HepG2 (cell line): Measurements from ENCODE around the gene ANKS1B. TPM values are rescaled to one million over a fixed set of nuclear protein-coding genes. Genes with fewer than 3 reads are reported as not detected.

Experiments used
- ATAC-seq: fragments of 200-7000 bp; cut with Tn5 transposase; 3 replicates; pipeline ENCODE4 v1.9.1; 2020; ENCODE audit warnings: mild to moderate bottlenecking, moderate library complexity
- BruUV-seq: library from RNA; stranded (reverse); fragments of 400-500 nt; replicated peaks from 2 replicates; lab custom pipeline; 2021; lab: Mats Ljungman, UMichigan
- CTCF ChIA-PET: fragments of 300-600 bp; formaldehyde crosslinking; extraction: SDS; loops from one replicate; lab custom pipeline; 2021; ENCODE audit warnings: low total read pairs, inconsistent platforms, low intra/inter-chr PET ratio; lab: Yijun Ruan, JAX
- POLR2A ChIA-PET: fragments of 350-600 bp; sonication (Branson Sonifier 250); formaldehyde crosslinking; loops from one replicate; lab custom pipeline; 2020; ENCODE audit warnings: antibody characterized with exemption, inconsistent platforms; lab: Yijun Ruan, JAX
- DNase-seq: peaks from one replicate; pipeline ENCODE4 v3.0.0-alpha.2; 2015; ENCODE audit warnings: low spot score
- FAIRE-seq: peaks from 3 replicates; lab custom pipeline; 2011; peaks lifted over from hg19 to GRCh38; lab: Jason Lieb, UNC
- H2AFZ ChIP-seq: one replicate; pipeline ENCODE4 v1.6.1; 2011; ENCODE audit warnings: low read length, inconsistent platforms
- H3K27ac ChIP-seq: fragments of 300-600 bp; 3 replicates; pipeline ENCODE4 v1.8.0; 2011; ENCODE audit warnings: mixed run types, mild to moderate bottlenecking, mixed read lengths, low read length, inconsistent platforms; ENCODE audit not compliant: insufficient read depth; ENCODE audit errors: extremely low read length
- H3K27me3 ChIP-seq, 2 experiments: fragments of 200-600 bp in 1 of 2; 2 replicates in 1 of 2; 3 replicates in 1 of 2; pipeline versions ENCODE4 v1.6.0 to v1.8.0; 2011; ENCODE audit warnings: low read length in 2 of 2, mild to moderate bottlenecking in 2 of 2, moderate library complexity in 2 of 2, inconsistent platforms in 1 of 2; ENCODE audit not compliant: insufficient read depth in 2 of 2, control insufficient read depth in 1 of 2
- H3K36me3 ChIP-seq, 2 experiments: fragments of 200-600 bp in 1 of 2; replicated peaks in 1 of 2; 2 replicates in 1 of 2; 3 replicates in 1 of 2; pipeline versions ENCODE4 v1.5.1 to v1.8.0; 2011; ENCODE audit warnings: low read length in 2 of 2, inconsistent platforms in 1 of 2; ENCODE audit not compliant: insufficient read depth in 2 of 2, control insufficient read depth in 1 of 2
- H3K4me1 ChIP-seq: 2 replicates; pipeline ENCODE4 v1.5.1; 2012; ENCODE audit warnings: low read length, inconsistent platforms; ENCODE audit not compliant: insufficient read depth
- H3K4me2 ChIP-seq: 2 replicates; pipeline ENCODE4 v1.6.0; 2011; ENCODE audit warnings: low read depth, low read length, inconsistent platforms
- H3K4me3 ChIP-seq, 3 experiments: fragments of 200-600 bp in 1 of 3; sonication (generic), shearing (Covaris generic) in 1 of 3; replicated peaks in 1 of 3; 2 replicates each; pipeline ENCODE4 v1.5.1; 2011 to 2016; ENCODE audit warnings: low read length in 3 of 3, inconsistent platforms in 2 of 3, low read depth in 2 of 3, mild to moderate bottlenecking in 2 of 3, control low read depth in 1 of 3, mixed read lengths in 1 of 3; ENCODE audit not compliant: insufficient read depth in 1 of 3
- H3K79me2 ChIP-seq: one replicate; pipeline ENCODE4 v1.6.1; 2011; ENCODE audit warnings: low read length, inconsistent platforms; ENCODE audit not compliant: insufficient read depth
- H3K9ac ChIP-seq: 2 replicates; pipeline ENCODE4 v1.6.0; 2011; ENCODE audit warnings: mild to moderate bottlenecking, low read depth, low read length, inconsistent platforms; ENCODE audit not compliant: insufficient read depth
- H3K9me3 ChIP-seq: 2 replicates; pipeline ENCODE4 v1.5.1; 2012; ENCODE audit warnings: mild to moderate bottlenecking, low read length
- H4K20me1 ChIP-seq: 2 replicates; pipeline ENCODE4 v1.6.0; 2011; ENCODE audit warnings: inconsistent platforms, mild to moderate bottlenecking, low read length, moderate library complexity; ENCODE audit not compliant: insufficient read depth
- KLF12 ChIP-seq: sonication (generic); formaldehyde crosslinking; IDR thresholded peaks from 2 replicates; pipeline ENCODE4 v1.4.0; 2020; ENCODE audit warnings: missing genetic modification reagents, borderline replicate concordance
- PHF20 ChIP-seq: sonication (generic); formaldehyde crosslinking; IDR thresholded peaks from 2 replicates; pipeline ENCODE4 v1.5.0; 2020; ENCODE audit warnings: mild to moderate bottlenecking, missing genetic modification reagents
- REXO4 ChIP-seq: sonication (generic); formaldehyde crosslinking; IDR thresholded peaks from 2 replicates; pipeline ENCODE4 v1.8.0; 2022; ENCODE audit warnings: missing genetic modification reagents, mild to moderate bottlenecking, borderline replicate concordance
- SMARCC2 ChIP-seq: fragments of 450-650 bp; IDR thresholded peaks from 2 replicates; pipeline ENCODE4 v1.6.1; 2017; ENCODE audit warnings: antibody characterized with exemption, mild to moderate bottlenecking
- SNAPC4 ChIP-seq: sonication (generic); formaldehyde crosslinking; IDR thresholded peaks from 2 replicates; pipeline ENCODE4 v1.4.0; 2020; ENCODE audit warnings: mild to moderate bottlenecking, missing genetic modification reagents
- TP53 ChIP-seq: sonication (generic); formaldehyde crosslinking; conservative IDR thresholded peaks from 2 replicates; pipeline ENCODE4 v1.4.0; 2020; ENCODE audit warnings: missing genetic modification reagents
- TRIM24 ChIP-seq: sonication (generic); formaldehyde crosslinking; IDR thresholded peaks from 2 replicates; pipeline ENCODE4 v1.8.0; 2022; ENCODE audit warnings: mild to moderate bottlenecking, missing genetic modification reagents
- ZNF598 ChIP-seq: sonication (generic); formaldehyde crosslinking; IDR thresholded peaks from 2 replicates; pipeline ENCODE4 v1.5.1; 2020; ENCODE audit warnings: mild to moderate bottlenecking, missing genetic modification reagents, borderline replicate concordance
- ZNF670 ChIP-seq: sonication (generic); formaldehyde crosslinking; IDR thresholded peaks from 2 replicates; pipeline ENCODE4 v1.8.0; 2022; ENCODE audit warnings: mild to moderate bottlenecking, missing genetic modification reagents, borderline replicate concordance
- ZNF746 ChIP-seq: sonication (generic); formaldehyde crosslinking; IDR thresholded peaks from 2 replicates; pipeline ENCODE4 v1.8.0; 2022; ENCODE audit warnings: mild to moderate bottlenecking, missing genetic modification reagents
- WGBS: methylation state at CpG from one replicate; pipeline ENCODE4 v1.1.6; 2017; ENCODE audit warnings: low lambda C conversion rate; 5-methylcytosine and 5-hydroxymethylcytosine counted together
- in situ Hi-C: cut with HindIII; loops from 2 replicates; pipeline ENCODE4 v1.10.0; 2017; ENCODE audit warnings: low pct_unique_long_range_greater_than_20kb; ENCODE audit not compliant: extremely low pct_ligation_motif_present
- intact Hi-C: fragments of 100-400 bp; cut with micrococcal nuclease; formaldehyde crosslinking; loops from one replicate; pipeline ENCODE4 v1.10.0; 2022; ENCODE audit not compliant: unreplicated experiment
- polyA plus RNA-seq, 8 experiments: library from polyadenylated mRNA; depleted of rRNA in 3 of 8; stranded (reverse) in 7 of 8; unstranded in 1 of 8; fragments of >200 nt; fragmentation: Illumina TruSeq in 4 of 8; extraction: Trizol in 4 of 8; gene quantifications; 2 replicates each; pipeline versions ENCODE4 v1.2.1 to v1.2.3, GENCODE V29; 2011 to 2016; ENCODE audit warnings: low read depth in 4 of 8, missing spikeins in 1 of 8, mixed read lengths in 1 of 8; ENCODE audit not compliant: insufficient read depth in 1 of 8
- total RNA-seq, 5 experiments: library from RNA; depleted of rRNA; stranded (reverse); fragments of >200 nt; fragmentation: Illumina TruSeq; extraction: Trizol; gene quantifications; 2 replicates each; pipeline ENCODE4 v1.2.3, GENCODE V29; 2016; ENCODE audit warnings: low read depth in 1 of 5
- TF ChIP-seq, protein P1 (sequence below): sonication (generic); formaldehyde crosslinking; IDR thresholded peaks from 2 replicates; pipeline ENCODE4 v1.4.0; 2020; ENCODE audit warnings: missing genetic modification reagents, borderline replicate concordance
- TF ChIP-seq, protein P2 (sequence below): conservative IDR thresholded peaks from 2 replicates; pipeline ENCODE4 v1.6.1; 2018; ENCODE audit warnings: missing genetic modification reagents

ANKS1B gene
- total and polyA plus RNA-seq, 2 of the 13 experiments (the other 11 are each of a cell fraction or from before 2014, with no cell fraction given) = 0.15 TPM; not detected in 1

DNA sequence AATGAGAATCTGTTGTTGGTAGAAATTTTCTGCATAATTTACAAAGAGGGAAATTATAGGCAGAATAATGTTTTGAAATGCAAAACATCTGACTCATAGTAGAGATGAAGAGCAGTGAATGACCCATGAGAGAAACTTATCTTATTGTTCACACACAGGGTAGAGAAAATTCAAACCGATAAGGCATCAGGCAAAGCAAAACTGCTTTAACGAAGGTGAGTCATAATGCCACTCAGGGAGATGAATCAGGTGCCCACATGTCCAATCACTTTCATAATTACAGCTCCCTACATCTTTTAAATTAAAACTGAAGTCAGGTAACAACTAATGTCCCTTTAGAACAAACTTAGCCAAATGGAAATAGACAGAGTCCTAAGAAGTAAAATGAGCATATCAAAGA lies 602.7 kb downstream of the ANKS1B start (continued):
- TF ChIP-seq, protein P1, sequence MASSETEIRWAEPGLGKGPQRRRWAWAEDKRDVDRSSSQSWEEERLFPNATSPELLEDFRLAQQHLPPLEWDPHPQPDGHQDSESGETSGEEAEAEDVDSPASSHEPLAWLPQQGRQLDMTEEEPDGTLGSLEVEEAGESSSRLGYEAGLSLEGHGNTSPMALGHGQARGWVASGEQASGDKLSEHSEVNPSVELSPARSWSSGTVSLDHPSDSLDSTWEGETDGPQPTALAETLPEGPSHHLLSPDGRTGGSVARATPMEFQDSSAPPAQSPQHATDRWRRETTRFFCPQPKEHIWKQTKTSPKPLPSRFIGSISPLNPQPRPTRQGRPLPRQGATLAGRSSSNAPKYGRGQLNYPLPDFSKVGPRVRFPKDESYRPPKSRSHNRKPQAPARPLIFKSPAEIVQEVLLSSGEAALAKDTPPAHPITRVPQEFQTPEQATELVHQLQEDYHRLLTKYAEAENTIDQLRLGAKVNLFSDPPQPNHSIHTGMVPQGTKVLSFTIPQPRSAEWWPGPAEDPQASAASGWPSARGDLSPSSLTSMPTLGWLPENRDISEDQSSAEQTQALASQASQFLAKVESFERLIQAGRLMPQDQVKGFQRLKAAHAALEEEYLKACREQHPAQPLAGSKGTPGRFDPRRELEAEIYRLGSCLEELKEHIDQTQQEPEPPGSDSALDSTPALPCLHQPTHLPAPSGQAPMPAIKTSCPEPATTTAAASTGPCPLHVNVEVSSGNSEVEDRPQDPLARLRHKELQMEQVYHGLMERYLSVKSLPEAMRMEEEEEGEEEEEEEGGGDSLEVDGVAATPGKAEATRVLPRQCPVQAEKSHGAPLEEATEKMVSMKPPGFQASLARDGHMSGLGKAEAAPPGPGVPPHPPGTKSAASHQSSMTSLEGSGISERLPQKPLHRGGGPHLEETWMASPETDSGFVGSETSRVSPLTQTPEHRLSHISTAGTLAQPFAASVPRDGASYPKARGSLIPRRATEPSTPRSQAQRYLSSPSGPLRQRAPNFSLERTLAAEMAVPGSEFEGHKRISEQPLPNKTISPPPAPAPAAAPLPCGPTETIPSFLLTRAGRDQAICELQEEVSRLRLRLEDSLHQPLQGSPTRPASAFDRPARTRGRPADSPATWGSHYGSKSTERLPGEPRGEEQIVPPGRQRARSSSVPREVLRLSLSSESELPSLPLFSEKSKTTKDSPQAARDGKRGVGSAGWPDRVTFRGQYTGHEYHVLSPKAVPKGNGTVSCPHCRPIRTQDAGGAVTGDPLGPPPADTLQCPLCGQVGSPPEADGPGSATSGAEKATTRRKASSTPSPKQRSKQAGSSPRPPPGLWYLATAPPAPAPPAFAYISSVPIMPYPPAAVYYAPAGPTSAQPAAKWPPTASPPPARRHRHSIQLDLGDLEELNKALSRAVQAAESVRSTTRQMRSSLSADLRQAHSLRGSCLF (CRISPR knock-in tag) = no peak

DNA sequence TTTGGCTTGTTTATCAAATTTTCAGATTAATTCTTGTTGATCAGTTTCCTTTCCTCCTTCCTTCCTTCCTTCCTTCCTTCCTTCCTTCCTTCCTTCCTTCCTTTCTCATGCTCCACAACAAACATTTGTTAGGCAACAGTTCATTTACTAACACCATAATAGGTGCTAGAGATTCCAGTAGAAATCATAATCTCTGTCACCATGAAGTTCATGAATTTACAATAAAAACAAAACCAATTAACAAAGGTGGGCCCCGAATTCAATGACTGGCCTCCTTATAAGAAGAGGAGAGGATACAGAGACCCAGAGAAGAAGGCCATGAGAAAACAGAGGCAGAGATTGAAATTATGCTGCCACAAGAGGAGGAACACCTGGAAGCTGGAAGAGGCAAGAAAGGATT lies 604.0 kb downstream of the ANKS1B start:
- no peaks in the 10 kb centered on the region; a peak in 1 of 5 replicates for H3K27me3 ChIP-seq
- TF ChIP-seq TP53 (CRISPR knock-in tag) (no peak), SMARCC2 (no peak), ZNF670 (CRISPR knock-in tag) (no peak), TRIM24 (no peak), ZNF746 (CRISPR knock-in tag) (no peak), REXO4 (CRISPR knock-in tag) (no peak), ZNF598 (CRISPR knock-in tag) (no peak), KLF12 (CRISPR knock-in tag) (no peak), SNAPC4 (CRISPR knock-in tag) (no peak), PHF20 (no peak)
- TF ChIP-seq, protein P2, sequence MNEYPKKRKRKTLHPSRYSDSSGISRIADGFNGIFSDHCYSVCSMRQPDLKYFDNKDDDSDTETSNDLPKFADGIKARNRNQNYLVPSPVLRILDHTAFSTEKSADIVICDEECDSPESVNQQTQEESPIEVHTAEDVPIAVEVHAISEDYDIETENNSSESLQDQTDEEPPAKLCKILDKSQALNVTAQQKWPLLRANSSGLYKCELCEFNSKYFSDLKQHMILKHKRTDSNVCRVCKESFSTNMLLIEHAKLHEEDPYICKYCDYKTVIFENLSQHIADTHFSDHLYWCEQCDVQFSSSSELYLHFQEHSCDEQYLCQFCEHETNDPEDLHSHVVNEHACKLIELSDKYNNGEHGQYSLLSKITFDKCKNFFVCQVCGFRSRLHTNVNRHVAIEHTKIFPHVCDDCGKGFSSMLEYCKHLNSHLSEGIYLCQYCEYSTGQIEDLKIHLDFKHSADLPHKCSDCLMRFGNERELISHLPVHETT (CRISPR knock-in tag) = no peak

More for the DNA sequence above, 604.0 kb downstream of the ANKS1B start:
- H3K27ac ChIP-seq = no peak overlapping the region
- no peak overlapping the region for H3K4me3 ChIP-seq
- H2AFZ ChIP-seq = no peak overlapping the region
- DNase-seq (no peak), FAIRE-seq (no peak), ATAC-seq (no peak)
- no peaks in the 10 kb centered on the region for H3K9me3 ChIP-seq
- CTCF ChIA-PET = no interaction called here
- H3K79me2 ChIP-seq = no peaks in the 10 kb centered on the region
- 0% methylated on average over 1 of the region's 1 CpG for WGBS
- POLR2A ChIA-PET = no interaction called here
- no peak overlapping the region for H3K9ac ChIP-seq
- intact Hi-C loops (loop anchor here (10.0 kb wide), 1 partner anchor 244 kb away; no protein-coding TSS in a partner anchor), in situ Hi-C loops (loop anchor here (10.0 kb wide), 1 partner anchor 384 kb away; no protein-coding TSS in a partner anchor)
- H3K36me3 ChIP-seq = no peaks in the 10 kb centered on the region
- H3K4me2 ChIP-seq = no peak overlapping the region
- no peaks in the 10 kb centered on the region for H3K4me1 ChIP-seq
- no peaks in the 10 kb centered on the region for H4K20me1 ChIP-seq
- no TSS peak for BruUV-seq
